ENCODE data around the gene QKI.

- no peak for TF ChIP-seq CTCF (IDR thresholded peaks at IDR 0.05)
- no peak for TF ChIP-seq POLR2A (IDR thresholded peaks at IDR 0.05)
- no peak for TF ChIP-seq EP300 (IDR thresholded peaks at IDR 0.05)
Observed at GRCh38 chr6:163389354-163389753, 25.2 kb upstream of the QKI start.

All from ovary (tissue), 3 donors.